HG03521 (cell line): ENCODE results near the gene SCAMP5.

Experiments used
- ATAC-seq: cut with Tn5 transposase; IDR thresholded peaks from one replicate; pipeline ENCODE4 v1.9.1; 2021; ENCODE audit warnings: mild to moderate bottlenecking, moderate library complexity; ENCODE audit not compliant: unreplicated experiment

The SCAMP5 gene

DNA sequence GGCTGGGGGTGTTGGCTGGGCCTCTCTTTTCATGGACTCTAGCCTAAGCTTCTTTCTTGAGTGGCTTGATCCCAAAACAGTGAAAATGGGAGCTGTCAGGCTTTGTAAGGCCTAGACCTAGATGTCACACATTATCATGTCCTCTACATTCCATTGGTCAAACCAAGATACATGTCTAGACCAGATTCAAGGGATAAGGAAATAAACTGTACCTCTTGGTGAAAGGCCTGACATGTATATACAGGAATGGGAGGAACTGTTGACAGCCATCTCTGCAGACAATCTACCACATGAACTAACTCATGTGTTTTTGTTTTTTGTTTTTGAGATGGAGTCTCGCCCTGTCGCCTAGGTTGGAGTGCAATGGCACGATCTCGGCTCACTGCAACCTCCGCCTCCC lies 27.7 kb upstream of the SCAMP5 start:
- no peak for ATAC-seq

DNA sequence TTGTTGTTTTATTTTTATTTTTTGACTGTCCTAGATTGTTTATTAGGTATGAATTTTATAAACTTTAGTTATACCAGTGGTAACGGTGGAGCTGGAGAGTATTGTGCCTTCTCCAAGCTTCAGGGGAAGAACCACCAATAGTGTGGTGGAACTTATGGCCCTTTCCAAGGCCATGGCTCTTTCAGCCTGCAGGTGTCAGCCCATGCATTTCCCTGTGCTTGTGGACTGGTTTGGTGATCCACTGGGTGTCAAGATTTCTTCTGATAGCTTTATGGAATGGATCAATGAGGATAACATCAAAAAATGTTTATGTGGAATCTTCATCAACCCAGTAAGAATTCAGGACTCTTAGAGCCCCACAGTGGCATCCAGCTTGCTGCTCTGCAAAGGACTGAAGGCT lies 19.2 kb upstream of the SCAMP5 start:
- no peak for ATAC-seq

GRCh38 chr15:74977599-74977998 lies 17.8 kb upstream of the SCAMP5 start:
- ATAC-seq, result no peak

GRCh38 chr15:74978077-74978476 lies 17.3 kb upstream of the SCAMP5 start:
- no peak for ATAC-seq

DNA sequence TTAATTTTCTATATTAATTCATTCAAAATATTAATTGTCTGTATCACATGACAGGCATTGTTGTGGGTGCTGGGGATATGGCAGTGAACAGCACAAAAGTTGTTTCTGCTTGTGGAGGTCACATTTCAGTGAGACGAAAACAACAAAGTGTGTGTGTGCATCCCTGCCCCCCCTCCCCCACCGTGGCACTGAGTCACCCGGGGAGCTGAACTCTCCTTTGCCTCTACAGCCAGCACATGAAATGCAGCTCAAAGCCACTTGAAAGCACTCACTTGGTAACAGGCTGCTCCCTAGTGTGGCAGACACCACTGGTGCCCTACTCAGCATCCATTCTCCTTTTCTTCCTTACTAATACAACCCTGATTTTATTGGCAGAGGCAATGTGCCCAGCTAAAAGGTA lies 16.9 kb upstream of the SCAMP5 start:
- ATAC-seq, result no peak

DNA sequence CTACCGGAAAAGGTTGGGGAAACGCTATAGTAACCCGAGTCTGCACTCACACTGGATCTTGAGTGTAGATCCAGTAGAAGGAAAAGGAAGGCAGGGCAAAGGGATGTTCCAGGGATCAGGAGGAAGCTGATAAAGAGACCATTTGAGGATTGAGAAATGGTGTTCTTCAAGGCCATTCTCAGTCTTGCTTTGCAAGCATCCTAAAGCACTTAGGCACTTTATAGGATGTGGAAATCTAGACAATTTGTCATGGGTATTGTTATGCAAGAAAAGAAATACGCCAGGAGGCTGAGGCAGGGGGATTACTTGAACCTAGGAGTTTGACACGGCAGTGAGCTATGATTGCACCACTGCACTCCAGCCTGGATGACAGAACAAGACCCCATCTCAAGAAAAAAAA lies 13.2 kb upstream of the SCAMP5 start:
- no peak for ATAC-seq

GRCh38 chr15:74983725-74984231 lies 11.6 kb upstream of the SCAMP5 start:
- no peak for ATAC-seq

GRCh38 chr15:74988007-74988800 lies 7.2 kb upstream of the SCAMP5 start:
- no peak for ATAC-seq

- ATAC-seq, result no peak
Measured at GRCh38 chr15:74989527-74989926, 5.8 kb upstream of the SCAMP5 start.

DNA sequence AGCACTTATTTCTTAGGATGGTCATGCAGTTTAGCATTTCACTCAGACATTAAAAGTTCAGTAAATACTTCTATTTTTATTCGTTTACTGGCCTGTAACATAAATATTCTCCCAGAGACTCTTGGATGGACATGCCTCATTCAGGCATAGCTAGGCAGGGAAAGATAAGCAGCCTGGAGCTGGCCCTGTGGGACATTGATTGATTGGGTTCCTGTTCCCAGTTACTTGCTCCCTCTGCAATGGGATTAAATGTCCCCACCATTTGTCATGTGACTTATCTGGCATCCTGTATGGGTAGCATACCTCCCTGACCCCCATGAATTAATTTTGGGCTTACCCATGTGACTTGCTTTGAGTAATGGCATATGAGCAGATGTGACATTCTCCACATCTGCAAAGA lies 2.7 kb upstream of the SCAMP5 start:
- no peak for ATAC-seq

GRCh38 chr15:74994236-74994635 lies 1.1 kb upstream of the SCAMP5 start:
- no peak for ATAC-seq

GRCh38 chr15:74994685-74995084 lies 678 bp upstream of the SCAMP5 start:
- ATAC-seq, result no peak

GRCh38 chr15:74995779-74996765 lies 709 bp downstream of the SCAMP5 start:
- ATAC-seq, result no peak

- ATAC-seq, result no peak
Measured at GRCh38 chr15:74997141-74997540, 1.8 kb downstream of the SCAMP5 start.

DNA sequence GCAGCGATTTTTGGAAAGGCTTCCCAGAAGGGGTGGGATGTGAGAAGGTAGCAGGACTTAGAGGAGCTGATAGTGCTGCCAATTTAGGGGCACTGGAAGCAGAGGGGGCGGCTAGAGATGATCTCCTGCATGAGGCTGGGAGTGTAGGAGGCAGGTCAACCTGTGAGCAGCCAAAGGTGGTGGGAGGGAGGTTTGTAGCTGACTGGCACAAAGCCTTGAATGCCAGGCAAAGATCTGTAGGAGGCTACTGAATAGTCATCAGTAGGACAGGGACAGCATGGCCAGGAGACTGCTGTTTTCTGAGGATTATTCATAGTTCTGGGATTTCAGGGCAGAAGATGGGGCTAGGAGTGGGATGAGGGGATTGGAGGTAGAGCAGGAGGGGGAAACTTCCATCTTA lies 2.2 kb downstream of the SCAMP5 start:
- ATAC-seq, result no peak

GRCh38 chr15:75001310-75001709 lies 5.9 kb downstream of the SCAMP5 start:
- ATAC-seq, result no peak

- ATAC-seq, result no peak
Measured at GRCh38 chr15:75002398-75002797, 7.0 kb downstream of the SCAMP5 start.

DNA sequence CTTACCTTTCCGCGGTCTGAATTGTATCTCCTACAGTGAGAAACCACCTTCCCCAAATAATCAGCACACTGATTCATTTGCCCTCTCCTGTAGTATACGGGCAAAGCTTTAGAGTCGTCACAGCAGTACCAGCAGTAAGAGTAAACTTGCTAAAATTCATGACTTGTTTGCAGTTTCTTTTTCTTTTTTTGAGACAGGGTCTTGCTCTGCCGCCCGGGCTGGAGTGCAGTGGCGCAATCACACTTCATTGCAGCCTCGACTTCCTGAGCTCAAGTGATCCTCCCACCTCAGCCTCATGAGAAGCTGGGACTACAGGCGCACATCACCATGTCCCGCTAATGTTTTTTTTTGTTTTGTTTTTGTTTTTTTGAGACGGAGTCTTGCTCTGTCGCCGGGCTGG lies 11.9 kb downstream of the SCAMP5 start:
- ATAC-seq, result no peak

DNA sequence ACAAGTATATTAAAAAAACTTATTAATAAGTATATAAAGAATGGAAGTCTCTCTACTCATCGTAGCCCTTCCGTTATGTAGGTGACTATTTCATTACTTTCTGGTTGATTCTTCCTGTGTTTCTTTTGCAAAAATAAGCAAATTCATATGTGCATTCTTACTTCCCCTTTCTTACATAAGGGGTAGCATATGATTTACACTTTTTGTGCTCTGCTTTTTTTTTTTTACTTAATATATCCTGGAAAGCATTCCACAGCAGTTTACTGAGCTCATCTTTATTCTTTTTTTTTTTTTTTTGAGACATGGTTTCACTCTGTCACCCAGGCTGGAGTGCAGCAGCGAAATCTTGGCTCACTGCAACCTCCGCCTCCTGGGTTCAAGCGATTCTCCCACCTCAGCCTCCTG lies 12.9 kb downstream of the SCAMP5 start:
- no peak for ATAC-seq

- ATAC-seq, result peak; percentile 73
Measured at GRCh38 chr15:75008629-75009326, 13.4 kb downstream of the SCAMP5 start.

- ATAC-seq, result no peak
Measured at GRCh38 chr15:75016431-75016830, 21.1 kb downstream of the SCAMP5 start.
